A549 (cell line): ENCODE data around the gene FREM1.

ENCODE experiments used
- CTCF ChIP-seq: fragments of >200 bp; sonication (Bioruptor Twin); formaldehyde crosslinking; IDR thresholded peaks from 3 replicates; pipeline ENCODE4 v1.5.1; 2016
- EP300 ChIP-seq, 2 experiments: fragments of >200 bp; sonication (Bioruptor Twin); formaldehyde crosslinking; IDR thresholded peaks; 2 replicates in 1 of 2; 3 replicates in 1 of 2; pipeline ENCODE4 v1.6.1; 2016 to 2017
- HOXA7 ChIP-seq: fragments of 250-450 bp; sonication (Bioruptor Pico); IDR thresholded peaks from 2 replicates; pipeline ENCODE4 v1.5.0; 2020; ENCODE audit warnings: mild to moderate bottlenecking, moderate library complexity
- JUN ChIP-seq, 2 experiments: fragments of >200 bp; sonication (Bioruptor Twin); formaldehyde crosslinking; IDR thresholded peaks; 2 replicates in 1 of 2; 3 replicates in 1 of 2; pipeline ENCODE4 v1.6.1; 2016 to 2017
- JUNB ChIP-seq: fragments of >200 bp; sonication (Bioruptor Twin); formaldehyde crosslinking; IDR thresholded peaks from 2 replicates; pipeline ENCODE4 v1.6.1; 2016
- KDM1A ChIP-seq: fragments of 200-600 bp; sonication (generic); IDR thresholded peaks from 2 replicates; pipeline ENCODE4 v1.6.1; 2016; ENCODE audit warnings: low read depth, mild to moderate bottlenecking
- POLR2A ChIP-seq: IDR thresholded peaks from 2 replicates; pipeline ENCODE4 v1.6.1; 2012; ENCODE audit warnings: mild to moderate bottlenecking, low read length
- SREBF2 ChIP-seq: fragments of 450-650 bp; IDR thresholded peaks from 2 replicates; pipeline ENCODE4 v1.6.1; 2014; ENCODE audit warnings: mild to moderate bottlenecking, moderate library complexity
- TF ChIP-seq, protein P1 (sequence below): IDR thresholded peaks from 2 replicates; pipeline ENCODE4 v1.6.1; 2012
- TF ChIP-seq, protein P2 (sequence below): IDR thresholded peaks from 2 replicates; pipeline ENCODE4 v1.6.1; 2012

DNA sequence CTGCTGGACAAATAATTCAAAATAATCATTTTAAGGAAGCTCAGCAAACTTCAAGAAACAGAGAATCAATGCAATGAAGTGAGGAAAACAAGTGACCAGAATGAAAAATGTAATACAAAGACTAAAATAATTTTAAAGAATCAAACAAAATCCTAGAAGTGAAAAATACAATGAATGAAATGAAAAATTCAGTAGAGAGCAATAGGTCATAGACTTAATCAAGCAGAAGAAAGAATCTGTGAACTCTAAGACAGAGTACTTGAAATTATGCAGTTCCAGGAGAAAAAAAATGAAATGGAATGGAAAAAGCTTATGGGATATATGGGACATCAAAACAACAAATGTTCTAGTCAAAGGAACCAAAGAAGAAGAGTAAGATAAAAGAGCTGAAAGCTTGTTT lies 205.1 kb downstream of the FREM1 start:
- TF ChIP-seq KDM1A (no peak), JUNB (no peak), CTCF (no peak), HOXA7 (no peak), JUN (IDR thresholded peaks at IDR 0.05) (no peak), POLR2A (no peak), SREBF2 (no peak), EP300 (IDR thresholded peaks at IDR 0.05) (no peak)
- TF ChIP-seq, protein P1, sequence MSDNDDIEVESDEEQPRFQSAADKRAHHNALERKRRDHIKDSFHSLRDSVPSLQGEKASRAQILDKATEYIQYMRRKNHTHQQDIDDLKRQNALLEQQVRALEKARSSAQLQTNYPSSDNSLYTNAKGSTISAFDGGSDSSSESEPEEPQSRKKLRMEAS: no peak
- TF ChIP-seq, protein P2, sequence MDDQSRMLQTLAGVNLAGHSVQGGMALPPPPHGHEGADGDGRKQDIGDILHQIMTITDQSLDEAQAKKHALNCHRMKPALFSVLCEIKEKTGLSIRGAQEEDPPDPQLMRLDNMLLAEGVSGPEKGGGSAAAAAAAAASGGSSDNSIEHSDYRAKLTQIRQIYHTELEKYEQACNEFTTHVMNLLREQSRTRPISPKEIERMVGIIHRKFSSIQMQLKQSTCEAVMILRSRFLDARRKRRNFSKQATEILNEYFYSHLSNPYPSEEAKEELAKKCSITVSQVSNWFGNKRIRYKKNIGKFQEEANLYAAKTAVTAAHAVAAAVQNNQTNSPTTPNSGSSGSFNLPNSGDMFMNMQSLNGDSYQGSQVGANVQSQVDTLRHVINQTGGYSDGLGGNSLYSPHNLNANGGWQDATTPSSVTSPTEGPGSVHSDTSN: no peak
